Nephron (organoid): Measurements from ENCODE around the gene ARHGAP23.

Source experiments
- H3K27ac Mint-ChIP-seq, 3 experiments: 2 replicates each; pipeline ENCODE4 v1.8.0; 2020; ENCODE audit warnings: mixed read lengths in 3 of 3, mild to moderate bottlenecking in 2 of 3, moderate library complexity in 1 of 3
- H3K27me3 Mint-ChIP-seq: 2 replicates; pipeline ENCODE4 v1.8.0; 2021; ENCODE audit warnings: low read depth, mild to moderate bottlenecking, moderate library complexity, mixed read lengths
- H3K36me3 Mint-ChIP-seq: 2 replicates; pipeline ENCODE4 v1.8.0; 2020; ENCODE audit warnings: low read depth, mixed read lengths
- H3K4me1 Mint-ChIP-seq: 2 replicates; pipeline ENCODE4 v1.8.0; 2020; ENCODE audit warnings: mixed read lengths
- H3K4me3 Mint-ChIP-seq, 3 experiments: 2 replicates each; pipeline ENCODE4 v1.8.0; 2020; ENCODE audit warnings: mild to moderate bottlenecking in 3 of 3, mixed read lengths in 3 of 3, moderate library complexity in 2 of 3
- H3K9me3 Mint-ChIP-seq: 2 replicates; pipeline ENCODE4 v1.8.0; 2020; ENCODE audit warnings: mixed read lengths
- TF ChIP-seq, protein P1 (sequence below), 3 experiments: fragments of 200-600 bp; sonication (generic); IDR thresholded peaks; one replicate each; pipeline ENCODE4 v1.5.0; 2021; ENCODE audit warnings: antibody characterized with exemption in 3 of 3; ENCODE audit not compliant: unreplicated experiment in 3 of 3

Gene ARHGAP23

DNA sequence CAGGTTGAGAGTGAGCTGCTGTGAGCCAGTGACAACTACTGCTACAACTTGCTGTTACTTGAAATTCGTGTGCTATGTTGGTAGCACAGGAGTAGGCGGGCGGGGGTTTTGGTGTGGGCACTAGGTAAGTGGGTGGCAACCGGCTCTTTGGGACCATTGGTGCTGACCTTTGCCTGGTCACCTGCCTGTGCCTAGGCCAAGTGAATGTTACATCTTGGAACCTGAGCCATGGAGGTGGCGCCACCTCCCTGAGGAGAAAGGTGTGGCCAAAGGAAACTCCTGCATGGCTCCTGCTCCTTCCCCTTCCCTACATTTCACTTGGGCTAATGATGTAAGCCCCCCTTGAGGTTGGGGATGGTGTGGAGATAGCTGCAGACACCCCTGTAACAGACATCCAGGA, 25.4 kb upstream of the ARHGAP23 start:
- peaks cover 42% of the 10 kb centered on the region for H3K36me3 Mint-ChIP-seq
- peaks cover 11% of the 10 kb centered on the region for H3K4me1 Mint-ChIP-seq
- H3K9me3 Mint-ChIP-seq: no peaks in the 10 kb centered on the region
- TF ChIP-seq, protein P1, sequence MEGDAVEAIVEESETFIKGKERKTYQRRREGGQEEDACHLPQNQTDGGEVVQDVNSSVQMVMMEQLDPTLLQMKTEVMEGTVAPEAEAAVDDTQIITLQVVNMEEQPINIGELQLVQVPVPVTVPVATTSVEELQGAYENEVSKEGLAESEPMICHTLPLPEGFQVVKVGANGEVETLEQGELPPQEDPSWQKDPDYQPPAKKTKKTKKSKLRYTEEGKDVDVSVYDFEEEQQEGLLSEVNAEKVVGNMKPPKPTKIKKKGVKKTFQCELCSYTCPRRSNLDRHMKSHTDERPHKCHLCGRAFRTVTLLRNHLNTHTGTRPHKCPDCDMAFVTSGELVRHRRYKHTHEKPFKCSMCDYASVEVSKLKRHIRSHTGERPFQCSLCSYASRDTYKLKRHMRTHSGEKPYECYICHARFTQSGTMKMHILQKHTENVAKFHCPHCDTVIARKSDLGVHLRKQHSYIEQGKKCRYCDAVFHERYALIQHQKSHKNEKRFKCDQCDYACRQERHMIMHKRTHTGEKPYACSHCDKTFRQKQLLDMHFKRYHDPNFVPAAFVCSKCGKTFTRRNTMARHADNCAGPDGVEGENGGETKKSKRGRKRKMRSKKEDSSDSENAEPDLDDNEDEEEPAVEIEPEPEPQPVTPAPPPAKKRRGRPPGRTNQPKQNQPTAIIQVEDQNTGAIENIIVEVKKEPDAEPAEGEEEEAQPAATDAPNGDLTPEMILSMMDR (IDR thresholded peaks at IDR 0.05; ENCODE audit: unreplicated experiment in 3 of 3): no peak
- no peak overlapping the region for H3K4me3 Mint-ChIP-seq
- H3K27ac Mint-ChIP-seq: no peak overlapping the region
- H3K27me3 Mint-ChIP-seq: peaks cover 3% of the 10 kb centered on the region

DNA sequence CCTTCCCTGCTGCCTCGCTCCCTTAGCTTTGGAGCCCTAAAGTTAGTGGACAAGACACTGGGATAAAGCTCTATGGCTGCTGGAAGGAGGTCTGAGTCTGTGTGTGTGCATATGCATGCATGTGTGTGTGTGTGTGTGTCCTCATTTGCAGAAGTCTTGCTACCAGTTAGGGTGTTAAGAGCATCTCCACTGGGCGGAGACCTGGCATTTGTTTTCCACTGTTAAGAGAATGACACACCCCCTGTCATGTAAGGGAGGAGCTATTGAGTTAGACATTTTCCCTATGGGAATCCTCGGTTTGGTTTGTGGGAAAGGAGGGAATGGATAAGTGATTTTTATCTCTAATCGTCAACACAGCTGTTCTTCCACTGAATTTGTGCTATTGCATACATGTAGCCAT, 24.8 kb upstream of the ARHGAP23 start:
- Mint-ChIP-seq H3K36me3 (peaks cover 38% of the 10 kb centered on the region), H3K9me3 (no peaks in the 10 kb centered on the region)

DNA sequence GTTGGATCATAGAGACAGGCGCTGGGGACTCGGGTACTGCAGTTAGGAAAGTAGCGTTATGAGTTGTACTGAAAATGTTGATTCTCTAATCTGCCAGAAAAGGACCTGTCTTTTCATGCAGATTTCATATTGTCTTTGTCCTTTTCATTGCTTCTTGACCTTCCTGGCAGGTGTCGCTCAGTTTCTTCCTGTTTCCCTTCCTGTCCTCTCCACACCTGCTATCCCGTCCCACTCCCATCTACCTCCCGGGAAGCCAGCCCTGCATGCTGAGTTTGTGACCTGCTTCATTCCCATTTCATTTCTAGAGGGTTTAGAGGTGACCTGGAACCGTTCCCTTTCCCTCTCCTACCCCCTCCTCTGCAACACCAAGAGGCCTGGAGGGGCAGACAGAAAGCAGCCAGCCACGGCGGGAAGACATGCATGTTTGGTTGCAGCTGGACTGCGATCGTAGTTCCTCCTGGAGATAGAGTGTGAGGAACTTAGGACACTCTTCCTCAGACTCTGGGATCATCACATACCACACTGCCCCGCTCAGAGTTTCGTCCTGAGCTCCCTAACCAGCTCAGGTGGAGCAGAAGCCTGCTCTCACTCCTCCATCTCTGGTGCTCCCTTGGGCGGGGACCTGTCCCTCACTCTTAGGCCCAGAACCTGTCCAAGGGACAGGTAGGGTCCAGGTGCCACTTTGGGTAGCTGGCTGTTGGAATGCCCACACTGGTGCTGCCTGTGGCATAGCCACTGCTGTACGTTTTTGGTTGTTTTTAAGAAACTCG, 23.9 kb upstream of the ARHGAP23 start:
- TF ChIP-seq, protein P1 (IDR thresholded peaks at IDR 0.05; ENCODE audit: unreplicated experiment in 3 of 3): no peak
- peaks cover 31% of the 10 kb centered on the region for H3K36me3 Mint-ChIP-seq
- no peaks in the 10 kb centered on the region for H3K9me3 Mint-ChIP-seq
- H3K4me3 Mint-ChIP-seq: no peak overlapping the region
- peaks cover 3% of the 10 kb centered on the region for H3K27me3 Mint-ChIP-seq
- peaks cover 11% of the 10 kb centered on the region for H3K4me1 Mint-ChIP-seq
- peak overlapping the region in 2 of 3 experiments; percentile 6 to 39 for H3K27ac Mint-ChIP-seq

More for the DNA sequence above, 24.8 kb upstream of the ARHGAP23 start:
- H3K27ac Mint-ChIP-seq: peak overlapping the region; percentile 59 to 82 (median 59)
- H3K27me3 Mint-ChIP-seq: peaks cover 3% of the 10 kb centered on the region
- H3K4me3 Mint-ChIP-seq: no peak overlapping the region
- TF ChIP-seq, protein P1 (IDR thresholded peaks at IDR 0.05; ENCODE audit: unreplicated experiment in 3 of 3): no peak
- H3K4me1 Mint-ChIP-seq: peaks cover 11% of the 10 kb centered on the region

DNA sequence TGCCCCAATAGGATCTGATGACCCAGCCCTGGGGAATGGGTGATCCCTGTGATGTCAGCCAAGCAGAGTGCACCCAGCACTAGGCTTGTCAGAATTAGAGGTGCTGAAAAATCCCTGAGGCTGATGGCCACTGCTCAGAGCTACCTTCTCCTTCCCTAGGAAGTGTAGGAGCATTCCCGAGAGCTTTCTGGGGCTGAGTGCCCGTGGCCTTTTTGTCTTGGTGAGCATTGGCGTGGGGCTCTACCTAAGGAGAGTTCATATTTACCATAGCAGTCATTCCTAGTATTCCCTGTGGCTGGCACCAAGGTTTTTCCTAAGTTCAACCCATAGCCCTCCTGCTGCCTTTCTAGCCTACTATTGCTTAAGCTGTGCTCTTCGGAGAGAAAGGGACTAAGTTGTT, 22.6 kb upstream of the ARHGAP23 start:
- H3K4me1 Mint-ChIP-seq: peaks cover 11% of the 10 kb centered on the region
- H3K36me3 Mint-ChIP-seq: peaks cover 18% of the 10 kb centered on the region
- peaks cover 4% of the 10 kb centered on the region for H3K27me3 Mint-ChIP-seq
- H3K9me3 Mint-ChIP-seq: no peaks in the 10 kb centered on the region
- TF ChIP-seq, protein P1 (IDR thresholded peaks at IDR 0.05; ENCODE audit: unreplicated experiment in 3 of 3): no peak
- no peak overlapping the region for H3K27ac Mint-ChIP-seq
- no peak overlapping the region for H3K4me3 Mint-ChIP-seq

DNA sequence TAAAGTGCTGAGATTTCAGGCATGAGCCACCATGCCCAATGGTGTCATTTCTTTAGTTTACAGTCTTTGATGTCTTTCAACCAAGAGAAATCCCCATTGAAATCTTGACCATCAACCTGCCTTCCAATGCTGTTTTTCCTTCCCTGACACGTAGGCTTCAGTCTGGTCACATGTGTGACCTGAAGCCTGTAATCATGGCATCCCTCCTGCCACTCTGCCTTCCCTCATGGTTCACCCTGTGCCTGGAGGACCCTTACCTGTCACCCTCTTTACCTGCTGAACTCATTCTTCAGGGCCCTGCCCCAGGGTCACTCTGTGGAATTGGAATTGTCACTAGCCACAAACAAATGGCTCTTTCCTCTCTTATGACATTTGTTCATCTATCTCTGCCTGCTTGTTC, 18.1 kb upstream of the ARHGAP23 start:
- TF ChIP-seq, protein P1 (IDR thresholded peaks at IDR 0.05; ENCODE audit: unreplicated experiment in 3 of 3): no peak
- no peaks in the 10 kb centered on the region for H3K36me3 Mint-ChIP-seq
- no peak overlapping the region for H3K27ac Mint-ChIP-seq
- H3K27me3 Mint-ChIP-seq: peaks cover 11% of the 10 kb centered on the region
- no peak overlapping the region for H3K4me3 Mint-ChIP-seq
- H3K9me3 Mint-ChIP-seq: no peaks in the 10 kb centered on the region
- peaks cover 7% of the 10 kb centered on the region for H3K4me1 Mint-ChIP-seq
